IMR-90 (cell line): ENCODE data around the gene NSF.

Experiments used
- MAZ ChIP-seq: IDR thresholded peaks from 2 replicates; pipeline ENCODE4 v1.6.1; 2012; ENCODE audit warnings: low read depth, mild to moderate bottlenecking, low read length, improper control_type of control experiment, moderate library complexity, borderline replicate concordance
- MXI1 ChIP-seq: IDR thresholded peaks from 2 replicates; pipeline ENCODE4 v1.6.1; 2012; ENCODE audit warnings: low read depth, mild to moderate bottlenecking, low read length, moderate library complexity, borderline replicate concordance
- POLR2A ChIP-seq: IDR thresholded peaks from 2 replicates; pipeline ENCODE4 v1.6.1; 2012; ENCODE audit warnings: mild to moderate bottlenecking, low read depth, low read length
- SMC3 ChIP-seq: fragments of 150-350 bp; IDR thresholded peaks from 2 replicates; pipeline ENCODE4 v1.6.1; 2016; ENCODE audit warnings: low read depth, mild to moderate bottlenecking, antibody characterized with exemption, low read length, moderate library complexity
- TF ChIP-seq, protein P1 (sequence below): conservative IDR thresholded peaks from 2 replicates; pipeline ENCODE4 v1.5.1; 2012; ENCODE audit warnings: mild to moderate bottlenecking, low read depth, low read length, improper control_type of control experiment

DNA sequence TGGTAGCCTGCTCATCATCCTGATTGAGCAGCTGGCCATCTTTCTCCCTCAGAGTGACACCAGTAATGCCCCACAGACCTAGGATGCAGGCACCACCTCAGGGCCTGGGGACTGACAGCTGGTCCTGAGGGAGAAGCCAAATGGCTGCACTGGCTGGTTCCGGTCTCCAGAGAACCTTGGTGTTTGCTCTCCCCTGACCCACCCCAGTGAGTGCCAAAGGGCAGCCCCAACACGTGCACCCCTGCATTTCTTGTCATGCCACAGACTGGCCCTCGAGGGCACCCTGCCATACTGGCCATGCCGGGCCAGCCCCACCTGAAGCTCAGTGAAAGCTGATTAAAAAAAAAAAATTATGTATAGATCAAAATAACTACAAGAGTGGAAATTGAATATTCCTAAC, 127.5 kb downstream of the NSF start:
- TF ChIP-seq, protein P1, sequence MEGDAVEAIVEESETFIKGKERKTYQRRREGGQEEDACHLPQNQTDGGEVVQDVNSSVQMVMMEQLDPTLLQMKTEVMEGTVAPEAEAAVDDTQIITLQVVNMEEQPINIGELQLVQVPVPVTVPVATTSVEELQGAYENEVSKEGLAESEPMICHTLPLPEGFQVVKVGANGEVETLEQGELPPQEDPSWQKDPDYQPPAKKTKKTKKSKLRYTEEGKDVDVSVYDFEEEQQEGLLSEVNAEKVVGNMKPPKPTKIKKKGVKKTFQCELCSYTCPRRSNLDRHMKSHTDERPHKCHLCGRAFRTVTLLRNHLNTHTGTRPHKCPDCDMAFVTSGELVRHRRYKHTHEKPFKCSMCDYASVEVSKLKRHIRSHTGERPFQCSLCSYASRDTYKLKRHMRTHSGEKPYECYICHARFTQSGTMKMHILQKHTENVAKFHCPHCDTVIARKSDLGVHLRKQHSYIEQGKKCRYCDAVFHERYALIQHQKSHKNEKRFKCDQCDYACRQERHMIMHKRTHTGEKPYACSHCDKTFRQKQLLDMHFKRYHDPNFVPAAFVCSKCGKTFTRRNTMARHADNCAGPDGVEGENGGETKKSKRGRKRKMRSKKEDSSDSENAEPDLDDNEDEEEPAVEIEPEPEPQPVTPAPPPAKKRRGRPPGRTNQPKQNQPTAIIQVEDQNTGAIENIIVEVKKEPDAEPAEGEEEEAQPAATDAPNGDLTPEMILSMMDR = no peak
- no peak for TF ChIP-seq POLR2A
- no peak for TF ChIP-seq MXI1
- no peak for TF ChIP-seq SMC3
- no peak for TF ChIP-seq MAZ
